Skeletal muscle satellite cell (primary cell): ENCODE results near the gene C7orf33.

Experiments
- H3K27me3 ChIP-seq: 2 replicates; pipeline ENCODE4 v1.7.0; 2013; ENCODE audit warnings: low read length; ENCODE audit not compliant: control insufficient read depth, insufficient read depth
- H3K36me3 ChIP-seq: 2 replicates; pipeline ENCODE4 v1.7.0; 2013; ENCODE audit warnings: mild to moderate bottlenecking, control low read depth, low read length; ENCODE audit not compliant: insufficient read depth
- H3K4me1 ChIP-seq: 2 replicates; pipeline ENCODE4 v1.7.0; 2013; ENCODE audit warnings: low read length; ENCODE audit not compliant: control insufficient read depth, insufficient read depth
- H3K4me2 ChIP-seq: 2 replicates; pipeline ENCODE4 v1.7.0; 2013; ENCODE audit warnings: mild to moderate bottlenecking, low read length
- H3K4me3 ChIP-seq: 2 replicates; pipeline ENCODE4 v1.7.0; 2013; ENCODE audit warnings: low read length
- H3K9ac ChIP-seq: 2 replicates; pipeline ENCODE4 v1.7.0; 2013; ENCODE audit warnings: mild to moderate bottlenecking, low read depth, low read length, moderate library complexity
- H3K9me3 ChIP-seq: replicated peaks from 2 replicates; pipeline ENCODE4 v1.7.0; 2013; ENCODE audit warnings: mild to moderate bottlenecking, control low read depth, low read length

The C7orf33 gene

DNA sequence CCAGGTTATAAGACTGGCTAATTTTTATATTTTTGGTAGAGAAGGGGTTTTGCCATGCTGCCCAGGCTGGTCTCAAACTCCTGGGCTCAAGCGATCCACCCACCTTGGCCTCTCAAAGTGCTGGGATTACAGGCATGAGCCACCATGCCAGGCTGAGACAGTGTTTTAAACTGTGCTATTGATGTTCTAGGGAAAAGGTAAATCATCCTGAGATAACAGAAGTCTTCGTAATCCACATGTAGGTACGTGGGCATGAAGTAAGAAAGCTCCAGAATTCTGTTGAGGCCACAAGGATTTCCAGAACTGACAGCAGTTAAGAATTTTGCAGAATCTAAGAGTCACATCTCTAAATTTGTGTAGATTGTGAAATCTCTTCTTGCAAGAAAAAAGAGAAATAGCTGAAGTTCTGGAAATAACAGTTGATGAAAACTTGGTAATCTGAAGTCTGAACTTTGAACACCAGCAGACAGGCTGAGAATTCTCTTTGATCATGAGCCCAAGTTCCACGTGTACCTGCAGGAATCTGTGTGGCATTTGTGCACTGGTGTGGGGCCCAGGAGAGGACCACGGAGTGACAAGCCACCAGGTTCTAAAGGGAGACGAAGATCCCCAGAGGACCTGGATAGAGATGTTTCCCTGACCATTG lies 24.6 kb downstream of the C7orf33 start:
- H3K4me1 ChIP-seq: no peaks in the 10 kb centered on the region
- H3K9ac ChIP-seq: no peak overlapping the region
- H3K27me3 ChIP-seq: peaks cover 31% of the 10 kb centered on the region
- H3K36me3 ChIP-seq: no peaks in the 10 kb centered on the region
- no peak overlapping the region for H3K4me3 ChIP-seq
- no peaks in the 10 kb centered on the region for H3K9me3 ChIP-seq
- no peak overlapping the region for H3K4me2 ChIP-seq

DNA sequence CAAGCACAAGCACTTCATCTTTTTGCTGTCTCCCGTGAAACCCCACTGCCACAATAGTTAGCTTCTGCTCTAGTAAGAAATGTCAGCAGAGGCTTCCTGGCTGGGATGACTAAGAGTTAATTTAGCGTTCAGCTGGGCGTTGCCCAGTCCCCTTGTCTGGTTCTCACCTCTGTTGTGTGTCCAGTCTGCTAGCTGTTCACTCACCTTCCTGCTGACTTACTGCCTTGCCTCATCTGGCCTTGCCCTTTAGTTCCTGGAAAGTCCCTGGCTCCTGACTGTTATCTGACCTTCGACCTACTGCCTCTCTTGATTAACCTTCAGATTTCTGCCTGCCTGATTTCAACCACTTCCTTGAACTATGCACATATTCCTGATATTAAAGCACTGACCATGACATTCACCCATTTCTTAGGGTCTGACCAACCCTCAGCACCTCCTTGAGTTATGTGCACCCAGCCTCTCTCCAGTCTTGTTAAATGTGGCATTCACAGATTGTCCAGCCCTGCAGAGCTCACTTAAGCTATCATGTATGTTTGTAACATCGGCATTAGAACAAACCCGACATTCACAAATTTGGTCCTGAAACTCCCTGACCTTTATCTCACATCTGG lies 30.3 kb downstream of the C7orf33 start:
- H3K27me3 ChIP-seq: peaks cover 21% of the 10 kb centered on the region

DNA sequence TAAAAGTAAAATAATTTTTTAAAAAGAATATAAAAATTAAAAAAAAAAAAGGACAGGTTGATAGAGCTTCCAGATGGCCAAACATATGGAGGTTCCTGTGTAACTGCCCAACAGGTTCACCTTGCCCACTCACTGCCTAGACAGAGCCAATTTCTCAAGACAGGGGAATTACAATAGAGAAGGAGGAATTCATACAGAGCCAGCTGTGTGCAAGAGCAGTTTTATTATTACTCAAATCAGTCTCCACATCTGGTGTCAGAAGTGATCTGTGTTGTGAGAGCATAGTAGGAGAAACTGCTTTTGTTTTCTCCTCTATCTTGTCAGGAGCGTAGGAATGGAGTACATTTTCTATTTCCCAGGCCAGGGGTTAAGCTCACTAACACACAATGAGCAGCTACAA lies 31.0 kb downstream of the C7orf33 start:
- Histone ChIP-seq H3K4me1 (no peaks in the 10 kb centered on the region), H3K4me2 (no peak overlapping the region), H3K36me3 (no peaks in the 10 kb centered on the region), H3K4me3 (no peak overlapping the region), H3K9me3 (no peaks in the 10 kb centered on the region), H3K9ac (no peak overlapping the region), H3K27me3 (peaks cover 22% of the 10 kb centered on the region)

More for the DNA sequence above, 30.3 kb downstream of the C7orf33 start:
- Histone ChIP-seq H3K36me3 (no peaks in the 10 kb centered on the region), H3K4me2 (no peak overlapping the region), H3K4me1 (no peaks in the 10 kb centered on the region), H3K9me3 (no peaks in the 10 kb centered on the region), H3K9ac (no peak overlapping the region), H3K4me3 (no peak overlapping the region)

DNA sequence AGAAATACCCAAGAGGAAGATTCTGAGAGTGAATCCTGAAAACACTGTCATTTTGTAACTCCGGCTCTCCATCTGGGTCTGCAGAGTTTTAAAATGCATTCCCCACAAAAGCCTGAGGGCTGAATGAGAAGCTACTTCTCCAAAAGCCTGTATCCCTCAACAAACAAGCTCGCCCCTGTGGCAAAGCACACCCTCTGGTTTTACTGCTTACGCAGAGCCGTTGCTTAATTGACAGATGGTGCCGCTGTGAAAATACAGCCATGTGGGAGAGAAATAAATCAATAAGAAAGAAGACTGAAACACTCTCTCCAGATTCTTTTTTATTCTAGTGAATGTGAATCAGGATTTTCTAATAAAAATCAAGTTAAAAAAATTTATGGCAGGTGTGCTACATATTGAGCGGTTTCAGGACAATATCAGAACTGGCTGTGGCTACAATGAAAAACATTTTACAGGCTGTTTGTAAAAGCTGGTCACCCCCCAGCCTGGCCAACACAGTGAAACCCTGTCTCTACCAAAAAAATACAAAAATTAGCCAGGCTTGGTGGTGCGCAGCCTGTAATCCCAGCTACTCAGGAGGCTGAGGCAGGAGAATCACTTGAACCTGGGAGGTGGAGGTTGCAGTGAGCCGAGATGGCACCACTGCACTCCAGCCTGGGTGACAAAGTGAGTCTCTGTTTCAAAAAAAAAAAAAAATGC lies 32.5 kb downstream of the C7orf33 start:
- no peaks in the 10 kb centered on the region for H3K9me3 ChIP-seq
- H3K27me3 ChIP-seq: peaks cover 22% of the 10 kb centered on the region
- no peak overlapping the region for H3K9ac ChIP-seq
- no peak overlapping the region for H3K4me2 ChIP-seq
- no peaks in the 10 kb centered on the region for H3K4me1 ChIP-seq
- no peak overlapping the region for H3K4me3 ChIP-seq
- H3K36me3 ChIP-seq: no peaks in the 10 kb centered on the region

DNA sequence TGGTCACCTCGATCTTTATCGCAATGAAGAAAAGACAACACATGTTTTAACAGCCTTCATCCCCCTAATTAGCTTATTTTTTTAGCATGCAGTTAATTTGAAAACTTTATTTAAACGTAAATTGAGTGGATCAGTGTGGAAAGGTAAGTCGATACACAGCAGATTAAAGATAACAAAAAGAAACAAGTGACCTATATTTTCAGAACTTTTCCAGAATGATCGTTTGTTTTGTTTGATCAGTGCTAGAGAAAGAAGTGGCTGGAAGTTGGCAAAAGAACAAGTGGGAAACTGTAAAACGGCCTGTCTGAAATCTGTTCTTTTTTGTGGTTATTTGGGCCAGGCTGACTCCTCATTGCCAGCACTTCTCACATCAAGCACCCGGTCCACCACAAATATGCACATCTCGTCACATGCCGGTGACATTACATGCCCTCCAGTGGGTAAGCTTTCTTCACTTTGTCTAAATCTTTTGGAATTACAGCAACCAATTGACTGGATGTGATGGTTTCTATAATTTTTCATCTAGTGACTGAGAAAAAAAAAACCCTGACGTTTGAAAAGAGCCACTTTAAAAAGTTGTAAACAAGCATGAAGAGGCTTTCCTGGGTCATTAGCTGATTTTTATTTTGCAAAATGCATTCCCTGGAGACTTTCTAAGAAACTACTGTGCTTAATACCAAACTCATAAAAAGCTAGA lies 33.2 kb downstream of the C7orf33 start:
- Histone ChIP-seq H3K4me1 (no peaks in the 10 kb centered on the region), H3K9ac (no peak overlapping the region), H3K9me3 (no peaks in the 10 kb centered on the region), H3K4me3 (no peak overlapping the region), H3K4me2 (peak overlapping the region; percentile 1), H3K27me3 (peaks cover 24% of the 10 kb centered on the region), H3K36me3 (no peaks in the 10 kb centered on the region)

DNA sequence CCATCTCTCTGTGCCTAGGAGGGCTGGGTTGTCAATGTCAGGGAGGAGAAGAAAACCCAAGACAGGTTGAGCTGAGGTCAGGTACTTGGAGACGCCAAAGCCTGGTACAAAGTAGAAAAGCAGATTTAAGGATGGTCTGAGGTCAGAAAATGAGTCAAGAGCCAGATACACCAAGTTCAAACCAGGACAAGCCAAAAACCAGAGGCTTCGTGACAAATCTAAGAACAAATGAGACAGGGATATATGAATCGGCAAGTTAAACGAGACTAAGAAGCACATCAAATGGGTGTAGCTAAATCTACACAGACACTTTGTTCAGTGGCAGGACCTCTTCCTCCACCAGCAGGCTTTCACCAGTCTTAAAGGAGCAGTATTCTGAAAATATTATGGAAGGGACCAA lies 34.2 kb downstream of the C7orf33 start:
- H3K9me3 ChIP-seq: no peaks in the 10 kb centered on the region
- H3K27me3 ChIP-seq: peaks cover 28% of the 10 kb centered on the region
- no peaks in the 10 kb centered on the region for H3K4me1 ChIP-seq
- H3K4me2 ChIP-seq: no peak overlapping the region
- no peak overlapping the region for H3K9ac ChIP-seq
- H3K4me3 ChIP-seq: no peak overlapping the region
- H3K36me3 ChIP-seq: no peaks in the 10 kb centered on the region

DNA sequence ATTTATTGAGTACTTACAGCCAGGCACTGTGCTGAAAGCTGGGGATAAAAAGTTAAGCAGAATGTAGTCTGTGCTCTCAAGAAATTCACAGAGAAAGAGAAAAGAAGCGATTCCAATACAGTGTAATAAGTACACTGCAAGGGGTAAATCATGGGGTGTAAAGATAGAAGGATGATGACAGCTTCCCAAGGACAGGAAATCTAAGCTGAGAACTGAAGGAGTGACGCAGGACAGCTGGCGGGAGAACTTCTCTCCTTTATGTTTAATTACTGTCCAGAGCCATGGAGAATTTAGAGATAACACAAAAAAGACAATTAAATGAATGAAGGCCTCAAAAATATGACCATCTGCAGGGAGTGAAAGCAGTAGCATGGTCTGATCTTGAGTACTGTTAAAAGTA lies 34.8 kb downstream of the C7orf33 start:
- H3K27me3 ChIP-seq: peaks cover 27% of the 10 kb centered on the region
- H3K36me3 ChIP-seq: no peaks in the 10 kb centered on the region
- no peak overlapping the region for H3K4me2 ChIP-seq
- no peaks in the 10 kb centered on the region for H3K4me1 ChIP-seq
- H3K9ac ChIP-seq: no peak overlapping the region
- H3K4me3 ChIP-seq: no peak overlapping the region
- no peaks in the 10 kb centered on the region for H3K9me3 ChIP-seq

DNA sequence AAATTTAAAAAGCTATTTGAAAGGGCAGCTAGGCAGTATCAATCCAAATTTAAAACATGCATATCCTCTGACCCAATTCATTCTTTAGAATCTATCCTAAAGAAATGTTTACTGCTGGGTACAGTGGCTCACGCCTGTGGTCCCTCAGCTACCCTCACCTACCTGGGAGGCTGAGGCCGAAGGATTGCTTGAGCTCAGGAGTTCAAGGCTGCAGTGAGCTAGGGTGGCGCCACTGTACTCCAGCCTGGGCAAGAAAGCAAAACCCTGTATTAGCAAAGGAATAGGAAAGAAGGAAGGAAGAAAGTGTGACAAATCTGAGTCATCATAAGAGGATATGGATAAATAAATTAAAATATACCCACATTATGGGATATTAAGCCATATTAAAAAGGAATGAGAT lies 36.3 kb downstream of the C7orf33 start:
- Histone ChIP-seq H3K27me3 (peaks cover 19% of the 10 kb centered on the region), H3K4me1 (no peaks in the 10 kb centered on the region), H3K9me3 (no peaks in the 10 kb centered on the region), H3K9ac (no peak overlapping the region), H3K36me3 (no peaks in the 10 kb centered on the region), H3K4me3 (no peak overlapping the region), H3K4me2 (no peak overlapping the region)

DNA sequence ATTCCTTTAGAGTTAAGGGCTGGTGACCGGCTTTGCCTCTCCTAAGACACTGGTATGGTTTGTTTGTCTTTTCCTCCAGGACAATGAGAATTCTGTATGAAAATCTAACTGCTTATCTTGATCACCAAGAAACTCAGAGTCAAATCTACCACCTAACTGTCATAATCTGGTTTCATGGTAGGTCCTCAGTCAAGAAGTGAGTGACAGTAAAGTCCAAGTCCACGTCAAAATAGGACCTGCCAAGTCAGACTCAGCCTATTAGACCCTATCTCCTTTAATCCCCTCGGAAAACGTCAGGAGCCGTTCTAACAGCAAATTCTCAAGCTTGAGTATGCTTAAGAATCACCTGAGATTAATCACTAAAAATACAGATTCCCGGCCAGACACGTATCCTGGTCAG lies 37.4 kb downstream of the C7orf33 start:
- H3K4me3 ChIP-seq: no peak overlapping the region
- H3K4me1 ChIP-seq: no peaks in the 10 kb centered on the region
- H3K9me3 ChIP-seq: no peaks in the 10 kb centered on the region
- H3K9ac ChIP-seq: no peak overlapping the region
- H3K27me3 ChIP-seq: peaks cover 15% of the 10 kb centered on the region
- no peak overlapping the region for H3K4me2 ChIP-seq
- no peaks in the 10 kb centered on the region for H3K36me3 ChIP-seq

DNA sequence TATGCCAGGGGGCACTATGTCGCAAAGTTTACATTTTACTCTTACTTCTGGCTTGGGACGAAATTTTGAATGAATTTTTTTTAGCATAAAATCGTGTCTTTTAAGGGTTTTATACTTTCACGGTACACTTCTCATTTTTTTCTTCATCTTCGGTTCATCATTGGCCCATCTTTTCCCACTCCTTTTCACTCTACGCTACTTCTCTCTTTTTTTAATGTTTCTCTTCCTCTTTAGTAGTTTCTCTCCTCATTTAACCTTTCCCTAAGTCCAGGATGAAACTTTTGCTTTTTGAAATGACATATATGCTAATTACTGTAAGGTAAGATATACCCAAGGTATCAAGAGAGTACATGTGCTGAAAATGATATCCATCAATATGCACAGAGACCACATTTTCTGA lies 39.5 kb downstream of the C7orf33 start:
- Histone ChIP-seq H3K4me3 (no peak overlapping the region), H3K4me2 (no peak overlapping the region), H3K9ac (no peak overlapping the region), H3K36me3 (no peaks in the 10 kb centered on the region), H3K9me3 (no peaks in the 10 kb centered on the region), H3K27me3 (peaks cover 18% of the 10 kb centered on the region), H3K4me1 (no peaks in the 10 kb centered on the region)

DNA sequence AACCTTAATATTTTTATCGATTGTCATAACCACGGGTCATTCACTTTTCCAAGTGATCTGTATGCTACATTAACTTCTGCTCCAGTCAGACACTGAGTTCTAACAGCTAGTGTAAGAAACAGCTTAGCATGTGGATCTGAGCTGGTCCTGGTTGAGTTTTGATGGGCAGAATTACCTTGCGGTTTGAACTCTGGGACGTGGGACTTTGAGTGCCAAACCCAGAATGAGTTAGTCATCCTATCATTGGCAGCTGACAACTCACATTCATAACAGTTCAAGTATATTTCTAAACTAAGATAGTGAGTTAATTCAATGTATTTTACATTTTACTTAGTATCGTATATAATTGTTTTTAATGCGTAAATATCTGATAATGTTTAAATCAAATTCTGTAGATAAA lies 43.2 kb downstream of the C7orf33 start:
- peaks cover 7% of the 10 kb centered on the region for H3K27me3 ChIP-seq
- H3K9ac ChIP-seq: no peak overlapping the region
- no peaks in the 10 kb centered on the region for H3K9me3 ChIP-seq
- no peak overlapping the region for H3K4me3 ChIP-seq
- no peaks in the 10 kb centered on the region for H3K36me3 ChIP-seq
- no peaks in the 10 kb centered on the region for H3K4me1 ChIP-seq
- H3K4me2 ChIP-seq: no peak overlapping the region
